ENCODE data around the gene TMEM38A. TPM values are rescaled to one million over a fixed set of nuclear protein-coding genes. Genes with fewer than 3 reads are reported as not detected.

The TMEM38A gene
- total and polyA plus RNA-seq, 9 of the 15 experiments (the other 6 are each of a cell fraction or from before 2014, with no cell fraction given): 0.35 to 2.1 (median 1.2) TPM

- TF ChIP-seq ZNF318 (IDR thresholded peaks at IDR 0.05; ENCODE audit: borderline replicate concordance in 1 of 2, low read depth in 1 of 2) (no peak), SMARCB1 (IDR thresholded peaks at IDR 0.05; ENCODE audit: insufficient read length, low read depth) (no peak)
Measured at GRCh38 chr19:16654140-16654539, 6.8 kb upstream of the TMEM38A start (continued).
